HEK293T (cell line): ENCODE data around the gene PPP1R13B.

Experiments
- CTCF ChIA-PET: fragments of 350-600 bp; formaldehyde crosslinking; extraction: SDS; loops from one replicate; lab custom pipeline; 2021; ENCODE audit warnings: antibody characterized with exemption, inconsistent platforms; lab: Yijun Ruan, JAX
- POLR2A ChIA-PET: fragments of 350-600 bp; formaldehyde crosslinking; extraction: SDS; loops from one replicate; lab custom pipeline; 2020; ENCODE audit warnings: antibody characterized with exemption, inconsistent platforms; lab: Yijun Ruan, JAX
- DNase-seq: peaks from one replicate; pipeline ENCODE4 v3.0.0; 2012; ENCODE audit warnings: mixed read lengths; ENCODE audit errors: extremely low spot score
- ARNT ChIP-seq: fragments of 450-650 bp; IDR thresholded peaks from 2 replicates; pipeline ENCODE4 v1.6.1; 2017; ENCODE audit warnings: mild to moderate bottlenecking
- BHLHE40 ChIP-seq: fragments of 450-650 bp; IDR thresholded peaks from 2 replicates; pipeline ENCODE4 v1.6.1; 2016; ENCODE audit warnings: mild to moderate bottlenecking, moderate library complexity, borderline replicate concordance
- CTBP1 ChIP-seq: fragments of 450-650 bp; IDR thresholded peaks from 2 replicates; pipeline ENCODE4 v1.6.1; 2016; ENCODE audit warnings: borderline replicate concordance
- ELF4 ChIP-seq: fragments of 450-650 bp; IDR thresholded peaks from 2 replicates; pipeline ENCODE4 v1.6.1; 2017; ENCODE audit warnings: antibody characterized with exemption
- FOXA1 ChIP-seq: fragments of 450-650 bp; IDR thresholded peaks from 2 replicates; pipeline ENCODE4 v1.6.1; 2016; ENCODE audit warnings: mild to moderate bottlenecking
- FOXK2 ChIP-seq: fragments of 450-650 bp; IDR thresholded peaks from 2 replicates; pipeline ENCODE4 v1.6.1; 2016; ENCODE audit warnings: mild to moderate bottlenecking
- FOXM1 ChIP-seq: fragments of 450-650 bp; IDR thresholded peaks from 2 replicates; pipeline ENCODE4 v1.6.1; 2017; ENCODE audit warnings: mild to moderate bottlenecking, borderline replicate concordance
- HDGF ChIP-seq: fragments of 450-650 bp; IDR thresholded peaks from 2 replicates; pipeline ENCODE4 v1.6.1; 2017; ENCODE audit warnings: antibody characterized with exemption, borderline replicate concordance
- L3MBTL2 ChIP-seq: fragments of 450-650 bp; conservative IDR thresholded peaks from 2 replicates; pipeline ENCODE4 v1.6.1; 2016; ENCODE audit warnings: mild to moderate bottlenecking
- LEF1 ChIP-seq: fragments of 450-650 bp; IDR thresholded peaks from 2 replicates; pipeline ENCODE4 v1.6.1; 2017; ENCODE audit warnings: mild to moderate bottlenecking, borderline replicate concordance
- NFRKB ChIP-seq: fragments of 450-650 bp; IDR thresholded peaks from 2 replicates; pipeline ENCODE4 v1.6.1; 2016; ENCODE audit warnings: mild to moderate bottlenecking, moderate library complexity
- PKNOX1 ChIP-seq: fragments of 450-650 bp; IDR thresholded peaks from 2 replicates; pipeline ENCODE4 v1.6.1; 2016
- SP1 ChIP-seq: fragments of 450-650 bp; IDR thresholded peaks from 2 replicates; pipeline ENCODE4 v1.6.1; 2017
- SUZ12 ChIP-seq: fragments of 450-650 bp; IDR thresholded peaks from 2 replicates; pipeline ENCODE4 v1.6.1; 2016; ENCODE audit warnings: mild to moderate bottlenecking
- TARDBP ChIP-seq: fragments of 450-650 bp; IDR thresholded peaks from 2 replicates; pipeline ENCODE4 v1.6.1; 2016
- ZNF384 ChIP-seq: fragments of 450-650 bp; IDR thresholded peaks from 2 replicates; pipeline ENCODE4 v1.6.1; 2016

PPP1R13B gene

GRCh38 chr14:103753774-103754173, 93.6 kb downstream of the PPP1R13B start:
- DNase-seq = no peak
- TF ChIP-seq HDGF = no peak
- TF ChIP-seq ARNT = no peak
- TF ChIP-seq PKNOX1 = no peak
- no peak for TF ChIP-seq LEF1
- TF ChIP-seq BHLHE40 = no peak
- TF ChIP-seq FOXM1 = no peak
- TF ChIP-seq L3MBTL2 = no peak
- TF ChIP-seq CTBP1 = no peak
- no peak for TF ChIP-seq SUZ12
- TF ChIP-seq ZNF384 = no peak
- no peak for TF ChIP-seq SP1
- TF ChIP-seq NFRKB = no peak
- TF ChIP-seq FOXA1 = no peak
- no peak for TF ChIP-seq TARDBP
- ChIA-PET CTCF (no interaction called here), POLR2A (no interaction called here)

- no peak for DNase-seq
- POLR2A ChIA-PET = no interaction called here
- TF ChIP-seq NFRKB = no peak
- no peak for TF ChIP-seq FOXM1
- TF ChIP-seq BHLHE40 = no peak
- CTCF ChIA-PET = no interaction called here
These were observed 97.5 kb downstream of the PPP1R13B start for GRCh38 chr14:103749860-103750259.

- ChIA-PET POLR2A (no interaction called here), CTCF (no interaction called here)
- no peak for TF ChIP-seq NFRKB
- no peak for TF ChIP-seq SUZ12
- no peak for TF ChIP-seq L3MBTL2
- no peak for TF ChIP-seq ZNF384
- TF ChIP-seq PKNOX1 = no peak
- no peak for TF ChIP-seq BHLHE40
- TF ChIP-seq ELF4 = no peak
- no peak for TF ChIP-seq ARNT
- TF ChIP-seq LEF1 = no peak
- TF ChIP-seq FOXM1 = no peak
- TF ChIP-seq TARDBP = no peak
- no peak for TF ChIP-seq CTBP1
- TF ChIP-seq SP1 = no peak
- no peak for TF ChIP-seq FOXA1
- TF ChIP-seq FOXK2 = no peak
- no peak for TF ChIP-seq HDGF
- DNase-seq = no peak
These were observed 97.9 kb downstream of the PPP1R13B start for GRCh38 chr14:103749452-103749851.

GRCh38 chr14:103748534-103748857, 98.9 kb downstream of the PPP1R13B start:
- CTCF ChIA-PET = no interaction called here
- DNase-seq = no peak
- TF ChIP-seq NFRKB = no peak
- TF ChIP-seq PKNOX1 = no peak
- TF ChIP-seq HDGF = no peak
- TF ChIP-seq ELF4 = no peak
- TF ChIP-seq SUZ12 = no peak
- TF ChIP-seq FOXK2 = no peak
- TF ChIP-seq SP1 = no peak
- no peak for TF ChIP-seq CTBP1
- TF ChIP-seq BHLHE40 = no peak
- no peak for TF ChIP-seq TARDBP
- TF ChIP-seq LEF1 = no peak
- TF ChIP-seq ARNT = no peak
- POLR2A ChIA-PET = no interaction called here

- ChIA-PET CTCF (no interaction called here), POLR2A (no interaction called here)
- DNase-seq = no peak
- TF ChIP-seq LEF1 (no peak), SUZ12 (no peak), ARNT (no peak), NFRKB (no peak), TARDBP (no peak), FOXK2 (no peak), SP1 (no peak), FOXM1 (no peak), FOXA1 (no peak), ZNF384 (no peak), CTBP1 (no peak)
These were observed 100.7 kb downstream of the PPP1R13B start for GRCh38 chr14:103746701-103747100.

GRCh38 chr14:103745424-103745823, 102.0 kb downstream of the PPP1R13B start:
- ChIA-PET POLR2A (no interaction called here), CTCF (no interaction called here)
- no peak for DNase-seq
- no peak for TF ChIP-seq SUZ12
- no peak for TF ChIP-seq FOXK2
- no peak for TF ChIP-seq ARNT
- TF ChIP-seq NFRKB = no peak
- TF ChIP-seq L3MBTL2 = no peak
- TF ChIP-seq SP1 = no peak
- no peak for TF ChIP-seq LEF1
- no peak for TF ChIP-seq ELF4
- TF ChIP-seq ZNF384 = no peak
- no peak for TF ChIP-seq CTBP1
- no peak for TF ChIP-seq TARDBP
- TF ChIP-seq FOXA1 = no peak
- no peak for TF ChIP-seq FOXM1
- TF ChIP-seq PKNOX1 = no peak
- no peak for TF ChIP-seq HDGF
